Ecto neural progenitor cell (in vitro differentiated cells): ENCODE results near the gene CSAG2.
"Not testable (repeated sequence)": the region's sequence is repeated elsewhere in the genome, so short reads cannot be mapped to it uniquely, and the experiment has no call there.

ENCODE experiments used
- DNase-seq: peaks from one replicate; pipeline ENCODE4 v3.0.0-alpha.2; 2018; ENCODE audit warnings: low spot score

The CSAG2 gene, protein sequence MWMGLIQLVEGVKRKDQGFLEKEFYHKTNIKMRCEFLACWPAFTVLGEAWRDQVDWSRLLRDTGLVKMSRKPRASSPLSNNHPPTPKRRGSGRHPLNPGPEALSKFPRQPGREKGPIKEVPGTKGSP

DNA sequence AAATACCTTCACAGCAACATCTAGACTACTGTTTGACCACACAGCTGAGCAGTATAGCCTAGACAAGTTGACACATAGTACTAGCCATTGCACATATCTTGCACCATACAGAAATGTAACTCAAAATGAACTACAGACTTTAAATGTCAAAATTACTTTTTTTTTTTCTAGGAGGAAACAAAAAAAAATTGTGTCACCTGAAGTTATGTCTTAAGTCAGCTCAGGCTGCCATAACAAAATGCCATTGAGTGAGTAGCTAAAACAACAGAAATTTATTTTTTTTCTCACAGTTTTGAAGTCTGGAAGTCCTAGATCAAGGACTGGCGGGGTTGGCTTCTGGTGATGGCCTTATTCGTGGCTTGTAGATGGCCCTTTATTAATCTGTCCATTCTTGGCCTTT lies at the start of gene CSAG2:
Gene CSAG2, minus strand, starts transcription at position 101 of the 400 bp plus-strand sequence. CDS start 161 bp downstream, outside the sequence.
- not testable (repeated sequence) for DNase-seq

DNA sequence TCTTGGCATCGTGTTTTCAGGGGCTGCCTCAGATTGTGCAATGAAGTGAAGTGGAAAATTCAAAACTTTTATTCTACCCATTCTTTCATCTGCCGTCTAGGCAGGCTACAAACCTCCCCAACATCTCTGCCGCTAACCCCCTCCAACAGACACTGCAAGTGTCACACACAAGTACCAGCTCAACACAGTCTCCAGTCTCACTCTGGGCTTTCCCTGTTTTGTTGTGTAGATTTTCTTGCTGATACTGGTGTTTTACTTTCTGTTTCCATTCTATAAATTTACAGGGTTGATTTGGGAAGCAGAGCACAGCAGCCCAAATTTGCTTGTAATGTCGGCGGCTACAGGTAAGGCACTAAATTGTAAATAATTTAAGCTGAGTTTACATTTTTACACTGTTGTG lies 45.8 kb upstream of the CSAG2 start:
- not testable (repeated sequence) for DNase-seq

DNA sequence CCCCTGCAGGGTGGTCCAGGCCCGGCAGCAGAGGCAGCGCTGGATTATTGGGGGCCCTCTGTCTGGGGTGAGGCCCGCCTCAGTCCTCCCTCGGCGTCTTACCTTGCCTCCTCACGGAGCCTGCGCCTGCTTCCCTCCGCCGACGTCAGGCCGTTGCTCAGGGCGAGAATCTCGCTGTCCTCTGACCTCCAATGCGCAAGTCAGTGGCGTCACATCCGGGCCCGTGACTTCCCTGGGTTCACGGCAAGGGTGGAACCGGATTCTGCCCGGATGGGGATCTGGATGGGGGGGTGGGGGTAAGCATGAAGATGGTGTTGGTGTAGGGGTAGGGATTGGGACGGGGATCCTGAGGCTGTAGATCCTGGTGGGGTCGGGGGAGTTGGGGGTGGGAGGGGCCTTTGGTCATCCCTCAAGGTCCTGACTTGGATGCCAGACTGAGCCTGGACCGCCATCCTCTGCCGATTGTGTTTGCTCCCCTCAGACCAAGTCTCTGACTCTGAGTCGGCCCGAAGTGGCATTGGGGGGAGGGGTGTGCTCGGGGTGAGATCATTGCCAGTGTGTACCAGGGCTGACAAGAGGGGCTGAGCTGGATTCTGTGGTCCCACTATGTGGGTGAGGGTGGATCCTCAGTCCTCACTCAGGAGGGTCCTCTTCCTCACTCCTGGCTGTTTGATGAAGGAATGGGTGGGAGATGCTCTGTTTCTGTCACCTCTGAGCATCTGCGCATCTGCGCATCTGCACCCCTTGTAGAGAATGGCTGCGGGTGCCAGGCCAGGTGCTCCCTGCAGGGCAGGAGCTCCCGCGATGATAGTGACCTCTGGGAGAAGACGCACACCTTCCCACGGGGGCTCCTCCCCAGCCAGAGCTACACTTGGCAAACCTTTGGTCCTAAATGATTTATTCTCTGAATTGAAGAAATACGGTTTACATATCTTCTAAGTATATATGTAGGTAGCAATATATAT lies 44.9 kb upstream of the CSAG2 start, which contains the start of gene MAGEA2:
Gene MAGEA2, minus strand, starts transcription at position 157 of the 965 bp plus-strand sequence. CDS start 2,479 bp downstream, outside the sequence.
- not testable (repeated sequence) for DNase-seq

DNA sequence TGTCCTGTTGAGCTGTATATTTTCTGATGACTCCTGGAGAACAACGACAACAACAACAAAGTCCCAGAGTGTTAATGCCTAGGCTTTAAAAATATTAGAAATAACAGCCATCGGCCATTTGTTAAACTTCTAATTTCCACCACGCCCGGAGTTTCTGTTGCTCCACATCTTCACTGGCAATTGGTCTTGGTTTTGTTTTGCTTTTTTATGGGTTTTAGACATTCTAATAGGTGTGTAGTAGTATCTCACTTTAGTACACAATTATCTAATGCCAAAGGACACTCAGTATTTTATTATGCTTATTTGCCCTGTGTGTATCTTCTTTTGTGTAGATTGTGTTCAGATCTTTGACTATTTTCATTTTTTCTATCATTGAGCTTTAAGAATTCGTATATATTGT lies 29.5 kb upstream of the CSAG2 start:
- no peak for DNase-seq

DNA sequence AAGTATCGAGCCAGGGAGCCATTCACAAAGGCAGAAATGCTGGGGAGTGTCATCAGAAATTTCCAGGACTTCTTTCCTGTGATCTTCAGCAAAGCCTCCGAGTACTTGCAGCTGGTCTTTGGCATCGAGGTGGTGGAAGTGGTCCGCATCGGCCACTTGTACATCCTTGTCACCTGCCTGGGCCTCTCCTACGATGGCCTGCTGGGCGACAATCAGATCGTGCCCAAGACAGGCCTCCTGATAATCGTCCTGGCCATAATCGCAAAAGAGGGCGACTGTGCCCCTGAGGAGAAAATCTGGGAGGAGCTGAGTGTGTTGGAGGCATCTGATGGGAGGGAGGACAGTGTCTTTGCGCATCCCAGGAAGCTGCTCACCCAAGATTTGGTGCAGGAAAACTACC lies 27.5 kb upstream of the CSAG2 start:
- DNase-seq, result not testable (repeated sequence)

DNA sequence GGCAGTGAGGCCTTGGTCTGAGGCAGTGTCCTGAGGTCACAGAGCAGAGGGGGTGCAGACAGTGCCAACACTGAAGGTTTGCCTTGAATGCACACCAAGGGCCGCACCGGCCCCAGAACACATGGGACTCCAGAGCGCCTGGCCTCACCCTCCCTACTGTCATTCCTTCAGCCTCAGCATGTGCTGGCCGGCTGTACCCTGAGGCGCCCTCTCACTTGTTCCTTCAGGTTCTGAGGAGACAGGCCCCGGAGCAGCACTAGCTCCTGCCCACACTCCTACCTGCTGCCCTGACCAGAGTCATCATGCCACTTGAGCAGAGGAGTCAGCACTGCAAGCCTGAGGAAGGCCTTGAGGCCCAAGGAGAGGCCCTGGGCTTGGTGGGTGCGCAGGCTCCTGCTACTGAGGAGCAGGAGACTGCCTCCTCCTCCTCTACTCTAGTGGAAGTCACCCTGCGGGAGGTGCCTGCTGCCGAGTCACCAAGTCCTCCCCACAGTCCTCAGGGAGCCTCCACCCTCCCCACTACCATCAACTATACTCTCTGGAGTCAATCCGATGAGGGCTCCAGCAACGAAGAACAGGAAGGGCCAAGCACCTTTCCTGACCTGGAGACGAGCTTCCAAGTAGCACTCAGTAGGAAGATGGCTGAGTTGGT lies 26.9 kb upstream of the CSAG2 start:
- DNase-seq, result no peak

DNA sequence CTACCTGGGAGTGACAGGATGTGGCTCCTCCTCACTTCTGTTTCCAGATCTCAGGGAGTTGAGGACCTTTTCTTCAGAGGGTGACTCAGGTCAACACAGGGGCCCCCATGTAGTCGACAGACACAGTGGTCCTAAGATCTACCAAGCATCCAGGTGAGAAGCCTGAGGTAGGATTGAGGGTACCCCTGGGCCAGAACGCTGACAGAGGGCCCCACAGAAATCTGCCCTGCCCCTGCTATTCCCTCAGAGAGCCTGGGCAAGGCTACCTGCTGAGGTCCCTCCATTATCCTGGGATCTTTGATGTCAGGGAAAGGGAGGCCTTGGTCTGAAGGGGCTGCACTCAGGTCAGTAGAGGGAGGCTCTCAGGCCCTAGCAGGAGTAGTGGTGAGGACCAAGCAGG lies 26.0 kb upstream of the CSAG2 start:
- DNase-seq, result no peak

DNA sequence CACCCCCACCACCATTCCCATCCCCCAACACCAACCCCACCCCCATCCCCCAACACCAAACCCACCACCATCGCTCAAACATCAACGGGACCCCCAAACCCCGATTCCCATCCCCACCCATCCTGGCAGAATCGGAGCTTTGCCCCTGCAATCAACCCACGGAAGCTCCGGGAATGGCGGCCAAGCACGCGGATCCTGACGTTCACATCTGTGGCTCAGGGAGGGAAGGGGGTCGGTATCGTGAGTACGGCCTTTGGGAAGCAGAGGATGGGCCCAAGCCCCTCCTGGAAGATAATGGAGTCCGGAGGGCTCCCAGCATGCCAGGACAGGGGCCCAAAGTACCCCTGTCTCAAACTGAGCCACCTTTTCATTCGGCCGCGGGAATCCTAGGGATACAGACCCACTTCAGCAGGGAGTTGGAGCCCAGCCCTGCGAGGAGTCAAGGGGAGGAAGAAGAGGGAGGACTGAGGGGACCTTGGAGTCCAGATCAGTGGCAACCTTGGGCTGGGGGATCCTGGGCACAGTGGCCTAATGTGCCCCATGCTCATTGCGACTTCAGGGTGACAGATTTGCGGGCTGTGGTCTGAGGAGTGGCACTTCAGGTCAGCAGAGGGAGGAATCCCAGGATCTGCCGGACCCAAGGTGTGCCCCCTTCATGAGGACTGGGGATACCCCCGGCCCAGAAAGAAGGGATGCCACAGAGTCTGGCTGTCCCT lies 25.2 kb upstream of the CSAG2 start:
- DNase-seq, result not testable (repeated sequence)

DNA sequence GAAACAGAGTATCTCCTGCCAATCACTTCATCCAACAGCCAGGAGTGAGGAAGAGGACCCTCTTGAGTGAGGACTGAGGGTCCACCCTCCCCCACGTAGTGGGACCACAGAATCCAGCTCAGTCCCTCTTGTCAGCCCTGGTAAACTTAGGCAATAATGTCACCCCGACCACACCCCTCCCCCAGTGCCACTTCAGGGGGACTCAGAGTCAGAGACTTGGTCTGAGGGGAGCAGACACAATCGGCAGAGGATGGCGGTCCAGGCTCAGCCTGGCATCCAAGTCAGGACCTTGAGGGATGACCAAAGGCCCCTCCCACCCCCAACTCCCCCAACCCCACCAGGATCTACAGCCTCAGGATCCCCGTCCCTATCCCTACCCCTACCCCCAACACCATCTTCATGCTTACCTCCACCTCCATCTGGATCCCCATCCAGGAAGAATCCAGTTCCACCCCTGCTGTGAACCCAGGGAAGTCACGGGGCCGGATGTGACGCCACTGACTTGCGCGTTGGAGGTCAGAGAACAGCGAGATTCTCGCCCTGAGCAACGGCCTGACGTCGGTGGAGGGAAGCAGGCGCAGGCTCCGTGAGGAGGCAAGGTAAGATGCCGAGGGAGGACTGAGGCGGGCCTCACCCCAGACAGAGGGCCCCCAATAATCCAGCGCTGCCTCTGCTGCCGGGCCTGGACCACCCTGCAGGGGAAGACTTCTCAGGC lies 24.3 kb upstream of the CSAG2 start, which contains the start of the genes CSAG1 and MAGEA12:
Gene CSAG1, minus strand, starts transcription at position 461 of the 715 bp plus-strand sequence. CDS start 1,261 bp downstream, outside the sequence.
Gene MAGEA12, plus strand, starts transcription at position 497 of the 715 bp plus-strand sequence. CDS start 2,405 bp downstream, outside the sequence.
- DNase-seq, result no peak

DNA sequence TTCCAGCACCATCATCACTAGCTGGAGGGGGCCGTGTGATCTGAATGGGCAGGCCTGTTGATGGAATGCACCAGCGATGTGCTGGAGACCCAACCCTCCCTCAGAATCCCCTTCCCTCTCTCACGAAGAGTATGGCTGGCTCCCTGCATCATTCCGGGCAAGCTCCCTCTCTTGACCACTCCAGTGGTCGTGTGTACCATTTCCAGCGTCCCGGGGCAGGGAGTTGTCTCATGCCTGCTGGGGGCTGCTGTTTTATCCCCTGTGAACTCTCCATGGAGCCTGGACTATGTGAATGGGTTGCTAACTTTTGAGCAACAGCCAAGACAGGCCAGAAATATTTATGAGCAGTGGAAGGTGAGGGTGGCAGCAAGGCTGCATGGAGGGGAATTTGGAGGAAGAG lies 16.3 kb upstream of the CSAG2 start:
- no peak for DNase-seq

DNA sequence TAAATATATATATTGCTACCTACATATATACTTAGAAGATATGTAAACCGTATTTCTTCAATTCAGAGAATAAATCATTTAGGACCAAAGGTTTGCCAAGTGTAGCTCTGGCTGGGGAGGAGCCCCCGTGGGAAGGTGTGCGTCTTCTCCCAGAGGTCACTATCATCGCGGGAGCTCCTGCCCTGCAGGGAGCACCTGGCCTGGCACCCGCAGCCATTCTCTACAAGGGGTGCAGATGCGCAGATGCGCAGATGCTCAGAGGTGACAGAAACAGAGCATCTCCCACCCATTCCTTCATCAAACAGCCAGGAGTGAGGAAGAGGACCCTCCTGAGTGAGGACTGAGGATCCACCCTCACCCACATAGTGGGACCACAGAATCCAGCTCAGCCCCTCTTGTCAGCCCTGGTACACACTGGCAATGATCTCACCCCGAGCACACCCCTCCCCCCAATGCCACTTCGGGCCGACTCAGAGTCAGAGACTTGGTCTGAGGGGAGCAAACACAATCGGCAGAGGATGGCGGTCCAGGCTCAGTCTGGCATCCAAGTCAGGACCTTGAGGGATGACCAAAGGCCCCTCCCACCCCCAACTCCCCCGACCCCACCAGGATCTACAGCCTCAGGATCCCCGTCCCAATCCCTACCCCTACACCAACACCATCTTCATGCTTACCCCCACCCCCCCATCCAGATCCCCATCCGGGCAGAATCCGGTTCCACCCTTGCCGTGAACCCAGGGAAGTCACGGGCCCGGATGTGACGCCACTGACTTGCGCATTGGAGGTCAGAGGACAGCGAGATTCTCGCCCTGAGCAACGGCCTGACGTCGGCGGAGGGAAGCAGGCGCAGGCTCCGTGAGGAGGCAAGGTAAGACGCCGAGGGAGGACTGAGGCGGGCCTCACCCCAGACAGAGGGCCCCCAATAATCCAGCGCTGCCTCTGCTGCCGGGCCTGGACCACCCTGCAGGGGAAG lies 5.0 kb upstream of the CSAG2 start, which contains the start of gene MAGEA2B:
Gene MAGEA2B, plus strand, starts transcription at position 814 of the 973 bp plus-strand sequence. CDS start 2,479 bp downstream, outside the sequence.
- DNase-seq, result not testable (repeated sequence)

DNA sequence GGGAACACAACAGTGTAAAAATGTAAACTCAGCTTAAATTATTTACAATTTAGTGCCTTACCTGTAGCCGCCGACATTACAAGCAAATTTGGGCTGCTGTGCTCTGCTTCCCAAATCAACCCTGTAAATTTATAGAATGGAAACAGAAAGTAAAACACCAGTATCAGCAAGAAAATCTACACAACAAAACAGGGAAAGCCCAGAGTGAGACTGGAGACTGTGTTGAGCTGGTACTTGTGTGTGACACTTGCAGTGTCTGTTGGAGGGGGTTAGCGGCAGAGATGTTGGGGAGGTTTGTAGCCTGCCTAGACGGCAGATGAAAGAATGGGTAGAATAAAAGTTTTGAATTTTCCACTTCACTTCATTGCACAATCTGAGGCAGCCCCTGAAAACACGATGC lies 4.1 kb upstream of the CSAG2 start:
- DNase-seq, result not testable (repeated sequence)

DNA sequence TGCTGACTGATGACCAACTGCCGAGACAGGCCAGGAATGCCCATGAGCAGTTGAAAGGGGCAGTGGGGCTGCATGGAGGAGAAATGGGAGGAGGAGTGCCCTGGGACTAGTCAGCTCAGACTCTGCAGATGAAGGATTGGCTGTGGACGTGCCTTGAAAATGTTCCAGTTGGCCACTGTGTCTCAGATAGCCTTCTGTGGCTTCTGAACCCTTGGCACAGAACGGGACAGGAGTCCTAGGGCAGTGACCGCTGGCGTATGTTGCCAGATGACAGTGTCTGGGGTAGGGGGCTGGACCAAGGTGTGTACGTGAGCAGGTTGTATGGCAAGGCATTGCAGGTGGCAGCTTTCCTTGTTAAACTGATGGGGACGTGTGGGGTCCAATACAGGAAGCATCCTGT lies 2.6 kb downstream of the CSAG2 start:
- not testable (repeated sequence) for DNase-seq

DNA sequence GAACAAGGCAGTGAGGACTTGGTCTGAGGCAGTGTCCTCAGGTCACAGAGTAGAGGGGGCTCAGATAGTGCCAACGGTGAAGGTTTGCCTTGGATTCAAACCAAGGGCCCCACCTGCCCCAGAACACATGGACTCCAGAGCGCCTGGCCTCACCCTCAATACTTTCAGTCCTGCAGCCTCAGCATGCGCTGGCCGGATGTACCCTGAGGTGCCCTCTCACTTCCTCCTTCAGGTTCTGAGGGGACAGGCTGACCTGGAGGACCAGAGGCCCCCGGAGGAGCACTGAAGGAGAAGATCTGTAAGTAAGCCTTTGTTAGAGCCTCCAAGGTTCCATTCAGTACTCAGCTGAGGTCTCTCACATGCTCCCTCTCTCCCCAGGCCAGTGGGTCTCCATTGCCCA lies 8.7 kb downstream of the CSAG2 start:
- peak; percentile 18 for DNase-seq

DNA sequence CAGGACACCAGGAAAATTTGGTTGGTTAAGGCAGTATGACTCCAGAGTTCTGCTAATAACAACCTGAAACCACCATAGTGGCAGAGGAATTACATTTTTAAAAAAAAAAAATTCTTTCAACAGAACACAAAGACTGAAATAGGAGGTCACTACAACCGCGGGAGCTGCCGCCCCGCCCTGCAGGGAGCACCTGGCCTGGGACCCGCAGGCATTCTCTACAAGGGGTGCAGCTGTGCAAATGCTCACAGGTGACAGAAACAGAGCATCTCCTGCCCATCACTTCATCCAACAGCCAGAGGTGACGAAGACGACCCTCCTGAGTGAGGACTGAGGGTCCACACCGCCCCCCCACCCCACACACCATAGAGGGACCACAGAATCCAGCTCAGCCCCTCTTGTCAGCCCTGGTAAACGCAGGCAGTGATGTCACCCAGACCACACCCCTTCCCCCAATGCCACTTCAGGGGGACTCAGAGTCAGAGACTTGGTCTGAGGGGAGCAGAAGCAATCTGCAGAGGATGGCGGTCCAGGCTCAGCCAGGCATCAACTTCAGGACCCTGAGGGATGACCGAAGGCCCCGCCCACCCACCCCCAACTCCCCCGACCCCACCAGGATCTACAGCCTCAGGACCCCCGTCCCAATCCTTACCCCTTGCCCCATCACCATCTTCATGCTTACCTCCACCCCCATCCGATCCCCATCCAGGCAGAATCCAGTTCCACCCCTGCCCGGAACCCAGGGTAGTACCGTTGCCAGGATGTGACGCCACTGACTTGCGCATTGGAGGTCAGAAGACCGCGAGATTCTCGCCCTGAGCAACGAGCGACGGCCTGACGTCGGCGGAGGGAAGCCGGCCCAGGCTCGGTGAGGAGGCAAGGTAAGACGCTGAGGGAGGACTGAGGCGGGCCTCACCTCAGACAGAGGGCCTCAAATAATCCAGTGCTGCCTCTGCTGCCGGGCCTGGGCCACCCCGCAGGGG lies 10.8 kb downstream of the CSAG2 start, which contains the start of gene MAGEA3:
Gene MAGEA3, plus strand, starts transcription at position 843 of the 980 bp plus-strand sequence. CDS start 2,039 bp downstream, outside the sequence.
- DNase-seq, result not testable (repeated sequence)

DNA sequence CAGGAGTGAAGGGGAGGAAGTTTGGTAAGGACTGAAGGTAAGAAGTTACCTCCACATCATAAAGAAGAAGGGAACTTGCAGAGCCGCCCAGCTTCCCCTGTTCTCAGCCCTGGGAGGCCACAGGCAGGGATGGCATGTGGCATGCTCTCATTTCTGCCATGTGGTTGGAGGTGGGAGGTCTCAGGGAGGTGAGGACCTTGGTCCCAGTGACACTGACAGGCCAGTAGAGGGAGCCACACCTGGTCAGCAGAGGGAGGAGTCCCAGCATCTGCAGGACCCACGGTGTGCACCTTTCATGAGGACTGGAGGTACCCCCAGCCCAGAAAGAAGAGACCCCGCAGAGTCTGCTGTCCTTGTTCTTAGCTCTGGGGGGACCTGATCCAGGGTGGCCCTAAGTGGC lies 28.1 kb downstream of the CSAG2 start:
- DNase-seq, result not testable (repeated sequence)

DNA sequence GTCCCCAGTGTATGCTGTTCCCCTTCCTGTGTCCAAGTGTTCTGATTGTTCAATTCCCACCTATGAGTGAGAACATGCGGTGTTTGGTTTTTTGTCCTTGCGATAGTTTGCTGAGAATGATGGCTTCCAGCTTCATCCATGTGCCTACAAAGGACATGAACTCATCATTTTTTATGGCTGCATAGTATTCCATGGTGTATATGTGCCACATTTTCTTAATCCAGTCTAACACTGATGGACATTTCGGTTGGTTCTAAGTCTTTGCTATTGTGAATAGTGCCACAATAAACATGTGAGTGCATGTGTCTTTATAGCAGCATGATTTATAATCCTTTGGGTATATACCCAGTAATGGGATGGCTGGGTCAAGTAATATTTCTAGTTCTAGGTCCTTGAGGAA lies 34.4 kb downstream of the CSAG2 start:
- DNase-seq, result not testable (repeated sequence)

DNA sequence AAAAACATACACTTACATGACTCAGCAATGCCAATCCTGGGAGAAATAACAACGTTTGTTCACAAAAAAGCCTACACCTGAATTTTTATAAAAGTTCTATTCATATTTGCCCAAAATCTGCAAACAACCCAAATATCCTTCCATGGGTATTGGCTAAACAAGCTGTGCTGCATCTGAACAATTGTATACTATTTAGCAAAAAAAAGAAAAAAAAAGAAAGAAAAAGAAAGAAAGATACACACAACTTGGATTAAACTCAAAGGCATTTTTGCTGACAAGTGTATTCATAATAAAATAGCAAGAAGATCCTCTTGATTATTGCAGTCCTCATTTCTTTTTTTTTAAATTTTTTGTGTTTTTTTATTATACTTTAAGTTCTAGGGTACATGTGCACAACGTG lies 34.9 kb downstream of the CSAG2 start:
- DNase-seq, result no peak
